ENCODE measurements around the gene EZH2.

- no peak for TF ChIP-seq CTCF (IDR thresholded peaks at IDR 0.05)
- TF ChIP-seq POLR2AphosphoS5 (IDR thresholded peaks at IDR 0.05), result no peak
- no peak for TF ChIP-seq EP300 (IDR thresholded peaks at IDR 0.05)
Measured at GRCh38 chr7:148774471-148774870, 109.6 kb downstream of the EZH2 start.
